Body of pancreas (tissue), 4 donors: ENCODE results near the gene NME4. TPM values are rescaled to one million over a fixed set of nuclear protein-coding genes. Genes with fewer than 3 reads are reported as not detected.
A peak's percentile ranks its signal among the peaks of the same experiment; 100 is the strongest.

ENCODE experiments used
- ATAC-seq: fragments of 150-250 bp; one replicate; pipeline ENCODE4 v1.9.1; 2016
- DNase-seq, 4 donors: peaks; one replicate each; pipeline ENCODE4 v3.0.0-alpha.2; 2019
- H3K27ac ChIP-seq, 4 donors: fragments of 200-600 bp; sonication (generic); 1 replicate in 3 of 4; 2 replicates in 1 of 4; pipeline versions ENCODE4 v1.5.1 to v1.6.1; 2016 to 2019; ENCODE audit warnings: mild to moderate bottlenecking in 1 of 4, mixed read lengths in 1 of 4, moderate library complexity in 1 of 4
- H3K27me3 ChIP-seq, 2 donors: fragments of 200-600 bp; sonication (generic); one replicate each; pipeline ENCODE4 v1.6.0; 2016; ENCODE audit warnings: mild to moderate bottlenecking in 1 of 2
- H3K36me3 ChIP-seq, 2 donors: fragments of 200-600 bp; sonication (generic); replicated peaks in 1 of 2; 2 replicates each; pipeline ENCODE4 v1.5.1; 2016; ENCODE audit warnings: low read depth in 2 of 2; ENCODE audit not compliant: insufficient read depth in 1 of 2
- H3K4me1 ChIP-seq: fragments of 200-600 bp; sonication (generic); one replicate; pipeline ENCODE4 v1.6.0; 2016
- H3K4me3 ChIP-seq, 2 donors: fragments of 200-600 bp; sonication (generic); 1 replicate in 1 of 2; 2 replicates in 1 of 2; pipeline ENCODE4 v1.5.1; 2016 to 2019
- H3K9me3 ChIP-seq, 3 donors: fragments of 200-600 bp; sonication (generic); 1 replicate in 2 of 3; 2 replicates in 1 of 3; pipeline ENCODE4 v1.5.1; 2016
- POLR2A ChIP-seq, 3 donors: fragments of 450-650 bp; IDR thresholded peaks; one replicate each; pipeline ENCODE4 v1.6.1; 2016; ENCODE audit warnings: antibody characterized with exemption in 3 of 3, mild to moderate bottlenecking in 2 of 3
- WGBS, 2 donors: methylation state at CpG; one replicate each; pipeline ENCODE4 v1.1.5; 2017; 5-methylcytosine and 5-hydroxymethylcytosine counted together
- intact Hi-C: fragments of 100-400 bp; cut with DNase I; formaldehyde crosslinking; loops from one replicate; pipeline ENCODE4 v1.15.1; 2023
- total RNA-seq, 2 donors: library from RNA; depleted of rRNA; stranded (reverse); fragments of >200 nt; gene quantifications; one replicate each; pipeline ENCODE4 v1.1.0, GENCODE V29; 2016
- TF ChIP-seq, protein P1 (sequence below), 7 experiments: fragments of 450-650 bp in 4 of 7; fragments of 200-600 bp in 3 of 7; sonication (generic) in 3 of 7; IDR thresholded peaks; one replicate each; pipeline ENCODE4 v1.5.1; 2016 to 2019; ENCODE audit warnings: antibody characterized with exemption in 7 of 7

NME4 gene
- total RNA-seq, 2 donors from 2014 or later, result 20.2 to 33.0 TPM

DNA sequence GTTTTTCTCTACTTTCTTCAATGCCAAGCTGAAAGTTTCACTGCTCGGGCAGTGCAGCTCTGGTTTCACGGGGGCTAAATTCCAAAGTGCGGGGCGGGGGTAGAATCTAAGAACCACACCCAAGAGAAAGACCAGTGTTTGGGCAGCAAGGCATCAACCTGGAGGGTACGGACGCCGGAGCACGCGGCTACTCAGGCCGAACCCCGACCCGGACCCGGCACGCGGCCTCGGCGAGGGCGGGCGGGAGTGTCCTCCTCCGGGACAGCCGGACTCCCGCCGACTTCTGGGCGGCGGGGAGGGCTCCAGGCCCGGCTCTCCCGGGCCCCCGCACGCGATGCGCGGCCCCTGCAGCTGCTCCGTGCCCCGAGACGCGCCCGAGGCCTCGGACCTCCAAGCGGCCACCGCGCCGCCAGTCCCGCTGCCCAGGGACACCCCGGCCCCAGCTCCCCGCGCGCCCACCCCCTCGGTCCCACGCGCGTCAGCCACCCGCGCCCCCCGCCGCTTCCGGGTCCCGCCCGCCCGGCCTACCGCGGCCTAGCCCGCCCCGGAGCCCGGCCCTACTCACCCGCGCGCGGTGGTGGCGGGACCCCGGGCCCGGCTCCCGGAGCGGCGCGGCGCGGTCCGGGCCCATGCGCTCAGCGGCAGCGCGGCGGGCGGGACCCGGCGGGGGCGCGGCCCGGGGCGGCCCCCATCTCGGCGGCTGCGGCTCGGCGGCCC is 45.0 kb upstream of the NME4 start:
- DNase-seq, result peak in 3 of 4 donors; percentile 28 to 50 (median 46)
- TF ChIP-seq, protein P1, sequence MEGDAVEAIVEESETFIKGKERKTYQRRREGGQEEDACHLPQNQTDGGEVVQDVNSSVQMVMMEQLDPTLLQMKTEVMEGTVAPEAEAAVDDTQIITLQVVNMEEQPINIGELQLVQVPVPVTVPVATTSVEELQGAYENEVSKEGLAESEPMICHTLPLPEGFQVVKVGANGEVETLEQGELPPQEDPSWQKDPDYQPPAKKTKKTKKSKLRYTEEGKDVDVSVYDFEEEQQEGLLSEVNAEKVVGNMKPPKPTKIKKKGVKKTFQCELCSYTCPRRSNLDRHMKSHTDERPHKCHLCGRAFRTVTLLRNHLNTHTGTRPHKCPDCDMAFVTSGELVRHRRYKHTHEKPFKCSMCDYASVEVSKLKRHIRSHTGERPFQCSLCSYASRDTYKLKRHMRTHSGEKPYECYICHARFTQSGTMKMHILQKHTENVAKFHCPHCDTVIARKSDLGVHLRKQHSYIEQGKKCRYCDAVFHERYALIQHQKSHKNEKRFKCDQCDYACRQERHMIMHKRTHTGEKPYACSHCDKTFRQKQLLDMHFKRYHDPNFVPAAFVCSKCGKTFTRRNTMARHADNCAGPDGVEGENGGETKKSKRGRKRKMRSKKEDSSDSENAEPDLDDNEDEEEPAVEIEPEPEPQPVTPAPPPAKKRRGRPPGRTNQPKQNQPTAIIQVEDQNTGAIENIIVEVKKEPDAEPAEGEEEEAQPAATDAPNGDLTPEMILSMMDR (IDR thresholded peaks at IDR 0.05), result no peak
- TF ChIP-seq POLR2A (IDR thresholded peaks at IDR 0.05), result no peak
- peak; percentile 34 for ATAC-seq
- H3K27me3 ChIP-seq, result no peaks in the 10 kb centered on the region
- 0% methylated on average over 6 to 37 of the region's 95 CpGs for whole genome bisulfite sequencing, 2 donors
- no peaks in the 10 kb centered on the region for H3K9me3 ChIP-seq
- intact Hi-C loops, result no loop called here
- H3K4me3 ChIP-seq, result peak overlapping the region in 1 of 2 donors; percentile 53
- peak overlapping the region; percentile 39 to 67 (median 56) for H3K27ac ChIP-seq
- no peaks in the 10 kb centered on the region for H3K36me3 ChIP-seq
- peaks cover 14% of the 10 kb centered on the region for H3K4me1 ChIP-seq

DNA sequence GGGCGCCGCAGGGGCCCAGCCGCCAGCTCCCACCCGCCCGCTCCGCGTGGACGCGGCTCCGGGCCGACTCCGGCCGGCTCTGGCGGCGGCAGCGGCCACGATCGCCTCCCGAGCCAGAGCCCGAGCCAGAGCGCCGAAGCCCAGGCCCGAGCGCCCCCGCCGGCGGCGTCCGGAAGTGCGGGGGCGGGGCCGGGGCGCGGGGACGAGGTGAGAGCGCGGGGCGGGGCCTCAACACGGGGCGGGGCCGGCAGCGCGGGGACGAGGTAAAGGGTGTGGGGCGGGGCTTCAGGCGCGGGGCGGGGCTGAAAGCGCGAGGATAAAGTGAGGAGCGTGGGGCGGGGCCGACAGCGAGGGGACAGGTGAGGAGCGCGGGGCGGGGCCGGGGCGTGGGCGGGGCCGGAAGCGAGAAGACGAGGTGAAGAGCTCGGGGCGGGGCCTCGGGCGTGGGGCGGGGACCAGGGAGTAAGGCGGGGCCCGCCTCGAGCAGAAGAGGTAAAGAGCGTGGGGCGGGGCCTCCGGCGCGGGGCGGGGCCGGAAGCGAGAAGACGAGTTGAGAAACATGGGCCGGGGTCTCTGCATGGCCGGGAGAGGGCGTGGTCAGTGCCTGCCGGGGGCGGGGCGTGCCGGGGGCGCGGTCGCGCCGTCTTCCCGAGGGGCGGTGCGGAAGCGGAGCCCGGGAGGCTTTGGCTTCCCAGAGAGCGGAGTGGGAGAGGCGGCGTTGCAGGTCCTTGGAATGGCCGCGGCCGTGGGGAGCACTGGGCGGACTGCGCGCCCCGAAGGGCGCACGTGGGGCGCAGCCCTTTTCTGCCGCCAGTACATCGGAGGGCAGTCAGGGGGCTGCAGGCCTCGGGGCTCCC is 44.2 kb upstream of the NME4 start, which contains the start of gene AXIN1:
AXIN1 (minus strand) TSS at position 177 of the 857 bp plus-strand sequence. CDS start 5,698 bp downstream, outside the sequence.
- intact Hi-C loops, result no loop called here
- ATAC-seq (peak; percentile 89), DNase-seq (peak; percentile 100)
- 2 to 3% methylated on average over 24 to 44 of the region's 113 CpGs for WGBS, 2 donors
- Histone ChIP-seq H3K27ac (peak within 1 kb of the TSS; percentile 39 to 71 (median 62)), H3K9me3 (no peaks in the 10 kb centered on the region), H3K4me1 (peaks cover 14% of the 10 kb centered on the region), H3K27me3 (no peaks in the 10 kb centered on the region), H3K4me3 (peak within 1 kb of the TSS in 1 of 2 donors; percentile 53), H3K36me3 (no peaks in the 10 kb centered on the region)
- TF ChIP-seq, protein P1 (IDR thresholded peaks at IDR 0.05), result peak in 5 of 7 experiments; percentile 20 to 84 (median 74)
- TF ChIP-seq POLR2A (IDR thresholded peaks at IDR 0.05), result peak; percentile 36 to 67 (median 66)

DNA sequence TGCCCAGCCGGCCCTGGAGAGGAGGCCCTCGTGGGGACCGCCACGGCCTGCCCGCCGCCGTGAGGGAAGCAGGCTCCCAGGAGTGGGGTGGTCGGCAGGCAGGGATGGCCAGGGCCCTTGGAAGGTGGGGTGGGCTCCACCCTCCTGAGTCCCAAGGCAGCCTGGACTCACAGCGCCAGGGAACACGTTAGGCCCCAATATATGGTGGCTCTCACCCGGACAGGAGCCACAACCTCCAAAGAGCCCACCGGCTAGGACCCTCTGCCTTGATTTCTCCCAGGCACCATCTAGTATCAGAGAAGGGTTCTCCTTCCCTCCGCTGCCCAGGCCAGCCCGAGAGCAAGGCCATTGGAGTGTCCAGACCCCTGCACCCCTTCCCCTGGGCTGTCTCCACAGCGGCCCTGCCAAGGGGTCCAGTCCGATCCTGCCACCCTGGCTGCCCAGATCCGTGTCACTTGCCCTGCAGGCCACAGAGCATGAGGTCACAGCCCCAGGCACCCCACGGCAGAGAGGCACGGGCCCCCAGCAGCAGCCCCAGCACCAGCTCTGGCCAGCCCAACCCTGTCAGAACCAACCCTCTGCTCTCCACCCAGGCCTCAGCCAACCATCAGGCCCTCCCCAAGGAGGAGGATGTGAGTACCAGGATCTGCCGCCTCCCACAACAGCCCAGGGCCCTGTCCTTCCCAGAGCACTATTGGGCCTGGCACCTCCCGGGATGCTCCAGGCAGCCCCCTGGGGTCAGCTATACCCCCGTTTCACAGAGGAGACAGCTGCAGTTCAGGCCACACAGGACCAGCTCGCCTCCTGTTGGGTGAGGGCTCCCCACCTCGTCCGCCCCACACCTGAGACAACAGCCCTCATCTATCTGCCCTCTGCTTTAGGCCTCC is 43.4 kb upstream of the NME4 start:
- TF ChIP-seq POLR2A (IDR thresholded peaks at IDR 0.05), result no peak
- TF ChIP-seq, protein P1 (IDR thresholded peaks at IDR 0.05), result no peak
- no peak for DNase-seq
- Histone ChIP-seq H3K4me3 (no peak overlapping the region), H3K27me3 (no peaks in the 10 kb centered on the region), H3K27ac (peak overlapping the region in 3 of 4 donors; percentile 8 to 71 (median 66)), H3K4me1 (peaks cover 14% of the 10 kb centered on the region), H3K9me3 (no peaks in the 10 kb centered on the region), H3K36me3 (no peaks in the 10 kb centered on the region)
- ATAC-seq, result no peak
- WGBS, 2 donors, result 61 to 76% methylated on average over 11 to 22 of the region's 25 CpGs
- intact Hi-C loops, result no loop called here

DNA sequence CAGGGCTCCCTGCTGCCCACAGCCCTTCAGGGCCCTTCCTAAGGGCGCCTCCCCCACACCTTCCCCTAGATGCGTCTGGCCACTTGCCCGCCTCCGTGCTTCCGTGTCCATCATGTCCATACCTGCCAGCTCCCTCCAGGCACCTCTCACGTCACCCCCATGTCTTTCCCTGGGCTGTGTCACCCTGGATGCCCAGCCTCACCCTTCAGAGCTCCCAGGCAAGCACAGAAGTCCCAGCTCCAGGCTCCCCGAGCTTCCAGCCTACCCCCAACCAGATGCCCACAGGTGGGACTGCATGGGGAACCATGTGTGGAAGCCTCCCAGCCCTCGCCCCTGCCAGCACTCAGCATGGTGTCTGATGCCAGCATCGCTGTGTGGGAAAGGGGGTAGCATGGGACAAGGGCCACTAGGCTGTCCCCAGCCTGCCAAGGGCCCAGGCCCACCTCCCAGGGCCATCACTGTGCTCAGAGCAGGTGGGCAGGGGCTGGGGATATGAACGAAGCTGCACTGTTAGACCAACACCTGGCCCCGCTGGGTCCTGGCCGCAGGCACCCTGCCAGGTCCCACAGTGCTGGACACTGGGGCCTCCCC is 42.6 kb upstream of the NME4 start:
- DNase-seq (no peak), ATAC-seq (no peak)
- 86 to 89% methylated on average over 9 to 12 of the region's 12 CpGs for WGBS, 2 donors
- Histone ChIP-seq H3K4me3 (no peak overlapping the region), H3K9me3 (no peaks in the 10 kb centered on the region), H3K36me3 (no peaks in the 10 kb centered on the region), H3K4me1 (peaks cover 14% of the 10 kb centered on the region), H3K27ac (no peak overlapping the region), H3K27me3 (no peaks in the 10 kb centered on the region)
- intact Hi-C loops, result no loop called here
- no peak for TF ChIP-seq POLR2A (IDR thresholded peaks at IDR 0.05)
- TF ChIP-seq, protein P1 (IDR thresholded peaks at IDR 0.05), result no peak
